RWPE2 (cell line): ENCODE results near the gene GAP43.

Source experiments
- ATAC-seq: fragments of 200-7000 bp; cut with Tn5 transposase; 3 replicates; pipeline ENCODE4 v1.9.1; 2021; ENCODE audit warnings: low read depth
- DNase-seq: peaks from one replicate; pipeline ENCODE4 v3.0.0-alpha.2; 2020; ENCODE audit warnings: low spot score
- H3K27ac ChIP-seq: fragments of 450-650 bp; 2 replicates; pipeline ENCODE4 v1.5.1; 2017; ENCODE audit warnings: mild to moderate bottlenecking; ENCODE audit not compliant: poor library complexity, severe bottlenecking
- H3K27me3 ChIP-seq: fragments of 250-450 bp; sonication (Bioruptor Pico); 2 replicates; pipeline ENCODE4 v1.5.1; 2021; ENCODE audit warnings: mild to moderate bottlenecking, moderate library complexity; ENCODE audit not compliant: insufficient read depth, poor library complexity, severe bottlenecking
- H3K36me3 ChIP-seq: fragments of 250-450 bp; sonication (Bioruptor Pico); 2 replicates; pipeline ENCODE4 v1.5.1; 2020; ENCODE audit warnings: low read depth, mild to moderate bottlenecking, moderate library complexity
- H3K4me1 ChIP-seq: fragments of 250-450 bp; sonication (Bioruptor Pico); 2 replicates; pipeline ENCODE4 v1.5.1; 2021; ENCODE audit warnings: mild to moderate bottlenecking, moderate library complexity; ENCODE audit not compliant: insufficient read depth, poor library complexity, severe bottlenecking
- H3K4me3 ChIP-seq: fragments of 250-450 bp; sonication (Bioruptor Pico); 2 replicates; pipeline ENCODE4 v1.5.1; 2021; ENCODE audit warnings: mild to moderate bottlenecking, moderate library complexity; ENCODE audit not compliant: severe bottlenecking
- H3K9me3 ChIP-seq: fragments of 250-450 bp; sonication (Bioruptor Pico); 2 replicates; pipeline ENCODE4 v1.5.1; 2021; ENCODE audit warnings: mild to moderate bottlenecking, moderate library complexity; ENCODE audit not compliant: severe bottlenecking
- TF ChIP-seq, protein P1 (sequence below): fragments of 450-650 bp; IDR thresholded peaks from one replicate; pipeline ENCODE4 v1.5.1; 2017; ENCODE audit warnings: mild to moderate bottlenecking, moderate library complexity; ENCODE audit not compliant: poor library complexity, severe bottlenecking

GAP43 gene

DNA sequence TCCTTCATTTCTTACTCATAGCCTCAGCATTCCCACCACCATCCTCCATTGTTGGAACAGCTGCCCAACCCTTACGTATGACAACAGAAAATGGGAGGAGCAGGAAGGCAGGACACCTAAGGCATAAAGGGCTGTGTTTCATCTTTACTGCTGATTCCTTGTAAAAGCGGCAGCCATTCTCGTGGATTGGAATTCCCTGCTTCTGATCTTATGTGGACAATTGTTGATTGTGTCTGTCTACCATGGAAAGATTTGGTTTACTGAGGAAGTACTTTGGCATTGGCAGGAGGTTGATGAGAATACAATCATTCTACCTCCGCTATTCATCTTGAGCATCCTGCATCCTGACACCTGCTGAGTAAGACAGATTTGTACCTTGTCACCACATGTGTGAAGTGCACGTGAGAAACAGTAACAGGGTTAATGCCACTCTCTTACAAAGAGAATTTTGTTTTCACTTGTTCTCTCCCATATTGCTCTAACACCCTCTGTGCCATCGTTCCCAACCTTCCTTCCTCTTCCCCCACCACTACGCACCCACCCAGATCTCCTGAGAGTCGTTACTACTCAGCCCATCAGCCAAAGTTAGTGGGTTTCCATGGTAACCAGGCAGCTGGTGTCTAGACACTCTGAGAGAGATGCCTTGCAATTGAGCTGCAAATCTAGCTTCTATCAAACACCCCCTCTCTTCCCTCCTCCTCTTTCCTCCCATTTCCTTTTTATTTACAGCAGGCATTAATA is 75.7 kb downstream of the GAP43 start:
- peaks cover 8% of the 10 kb centered on the region for H3K4me1 ChIP-seq
- no peaks in the 10 kb centered on the region for H3K27me3 ChIP-seq
- TF ChIP-seq, protein P1, sequence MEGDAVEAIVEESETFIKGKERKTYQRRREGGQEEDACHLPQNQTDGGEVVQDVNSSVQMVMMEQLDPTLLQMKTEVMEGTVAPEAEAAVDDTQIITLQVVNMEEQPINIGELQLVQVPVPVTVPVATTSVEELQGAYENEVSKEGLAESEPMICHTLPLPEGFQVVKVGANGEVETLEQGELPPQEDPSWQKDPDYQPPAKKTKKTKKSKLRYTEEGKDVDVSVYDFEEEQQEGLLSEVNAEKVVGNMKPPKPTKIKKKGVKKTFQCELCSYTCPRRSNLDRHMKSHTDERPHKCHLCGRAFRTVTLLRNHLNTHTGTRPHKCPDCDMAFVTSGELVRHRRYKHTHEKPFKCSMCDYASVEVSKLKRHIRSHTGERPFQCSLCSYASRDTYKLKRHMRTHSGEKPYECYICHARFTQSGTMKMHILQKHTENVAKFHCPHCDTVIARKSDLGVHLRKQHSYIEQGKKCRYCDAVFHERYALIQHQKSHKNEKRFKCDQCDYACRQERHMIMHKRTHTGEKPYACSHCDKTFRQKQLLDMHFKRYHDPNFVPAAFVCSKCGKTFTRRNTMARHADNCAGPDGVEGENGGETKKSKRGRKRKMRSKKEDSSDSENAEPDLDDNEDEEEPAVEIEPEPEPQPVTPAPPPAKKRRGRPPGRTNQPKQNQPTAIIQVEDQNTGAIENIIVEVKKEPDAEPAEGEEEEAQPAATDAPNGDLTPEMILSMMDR, result no peak
- no peak for ATAC-seq
- DNase-seq, result no peak
- H3K9me3 ChIP-seq, result no peaks in the 10 kb centered on the region
- no peak overlapping the region for H3K27ac ChIP-seq
- no peak overlapping the region for H3K4me3 ChIP-seq
- no peaks in the 10 kb centered on the region for H3K36me3 ChIP-seq

DNA sequence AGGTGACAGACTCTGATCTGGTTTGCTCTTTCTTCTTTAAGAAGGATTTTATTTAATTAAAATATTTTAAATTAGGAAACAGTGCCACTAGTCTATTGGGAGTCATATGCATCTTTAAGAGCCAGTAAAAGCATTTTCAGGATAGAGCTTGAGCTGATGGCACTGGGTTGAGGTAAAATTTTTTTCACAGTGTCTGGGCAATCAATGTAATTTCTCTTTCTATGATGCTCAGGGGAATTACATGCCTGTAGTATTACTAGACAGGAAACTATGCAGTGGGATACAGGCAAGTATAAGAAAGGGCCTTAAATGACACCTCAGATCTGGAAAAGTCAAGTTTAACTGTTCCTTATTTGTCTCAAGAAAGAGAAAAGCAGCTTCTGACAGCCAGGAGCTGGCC is 76.4 kb downstream of the GAP43 start:
- Histone ChIP-seq H3K4me1 (peaks cover 8% of the 10 kb centered on the region), H3K36me3 (no peaks in the 10 kb centered on the region), H3K27me3 (no peaks in the 10 kb centered on the region), H3K4me3 (no peak overlapping the region), H3K27ac (no peak overlapping the region), H3K9me3 (no peaks in the 10 kb centered on the region)
- DNase-seq (no peak), ATAC-seq (no peak)
- TF ChIP-seq, protein P1, result no peak

DNA sequence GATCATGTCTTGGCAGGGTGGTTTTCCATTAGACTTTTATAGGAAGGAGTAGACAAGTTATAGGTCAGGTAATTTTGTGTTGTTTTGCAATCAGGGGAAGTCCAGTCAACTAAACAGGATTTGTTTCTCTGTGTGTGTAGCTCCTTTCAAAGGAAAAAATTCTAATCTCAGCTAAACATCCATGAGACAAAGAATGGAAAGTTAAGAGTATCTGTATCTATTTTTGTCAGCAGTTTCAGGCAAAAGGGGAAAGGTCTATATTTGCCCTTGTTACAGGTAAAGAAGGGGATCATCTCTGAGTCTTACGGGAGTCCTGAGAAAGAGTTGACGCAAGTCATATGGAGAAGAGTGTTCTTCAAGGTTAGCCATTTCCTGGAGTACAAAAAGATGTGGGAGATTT is 79.3 kb downstream of the GAP43 start:
- Histone ChIP-seq H3K27me3 (no peaks in the 10 kb centered on the region), H3K4me1 (no peaks in the 10 kb centered on the region), H3K4me3 (no peak overlapping the region), H3K27ac (no peak overlapping the region), H3K36me3 (no peaks in the 10 kb centered on the region), H3K9me3 (no peaks in the 10 kb centered on the region)
- DNase-seq (no peak), ATAC-seq (no peak)
- TF ChIP-seq, protein P1, result no peak

DNA sequence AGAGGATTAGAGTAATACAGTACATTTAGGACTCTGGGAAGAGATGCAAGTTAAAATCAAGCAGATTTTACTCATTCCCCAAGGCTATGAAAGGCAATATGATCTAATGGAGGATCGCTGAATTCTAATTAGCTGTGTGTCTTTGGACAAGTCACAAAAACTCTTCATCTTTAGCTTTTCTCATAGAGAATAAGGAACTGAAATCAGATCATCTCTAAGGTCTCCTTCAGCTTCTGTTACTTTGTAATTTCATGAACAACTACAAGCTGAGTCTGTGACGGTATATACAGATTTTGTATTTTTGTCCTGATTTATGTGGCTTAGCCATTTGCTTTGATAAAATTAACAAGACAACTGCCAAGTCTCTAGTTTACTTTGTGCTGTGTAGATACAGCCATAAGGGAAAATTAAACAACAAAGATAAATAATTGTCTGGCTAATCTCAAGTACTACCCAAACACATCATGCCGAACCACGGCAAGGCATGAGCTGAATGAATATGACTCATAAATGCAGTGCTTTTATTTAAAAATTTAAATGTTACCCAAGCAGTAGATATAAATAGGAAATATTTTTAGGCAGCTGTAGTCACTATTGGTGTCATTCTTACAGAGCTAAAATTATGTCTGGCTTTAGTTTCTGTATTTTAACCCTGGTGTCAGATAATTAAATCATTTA is 81.5 kb downstream of the GAP43 start:
- H3K36me3 ChIP-seq, result no peaks in the 10 kb centered on the region
- TF ChIP-seq, protein P1, result no peak
- H3K4me1 ChIP-seq, result no peaks in the 10 kb centered on the region
- H3K9me3 ChIP-seq, result no peaks in the 10 kb centered on the region
- no peaks in the 10 kb centered on the region for H3K27me3 ChIP-seq
- no peak for ATAC-seq
- DNase-seq, result no peak
- no peak overlapping the region for H3K4me3 ChIP-seq
- H3K27ac ChIP-seq, result no peak overlapping the region
